HG02870 (cell line): ENCODE results near the gene SH2D5.

ENCODE experiments used
- ATAC-seq: cut with Tn5 transposase; IDR thresholded peaks from one replicate; pipeline ENCODE4 v1.9.1; 2021; ENCODE audit warnings: mild to moderate bottlenecking, moderate library complexity; ENCODE audit not compliant: unreplicated experiment

SH2D5 gene

GRCh38 chr1:20732588-20733359 lies at the start of gene SH2D5:
Gene SH2D5, minus strand, starts transcription at chr1:20732703. Its CDS starts 4,659 bp downstream, at chr1:20728044.
- no peak for ATAC-seq

- ATAC-seq: no peak
Observed at GRCh38 chr1:20775700-20776099, 43.2 kb upstream of the SH2D5 start.

- no peak for ATAC-seq
Observed at GRCh38 chr1:20771780-20772179, 39.3 kb upstream of the SH2D5 start.

GRCh38 chr1:20770314-20771087 lies 38.0 kb upstream of the SH2D5 start:
- ATAC-seq: no peak

GRCh38 chr1:20767271-20767670 lies 34.8 kb upstream of the SH2D5 start:
- ATAC-seq: no peak

- ATAC-seq: no peak
Observed at GRCh38 chr1:20763417-20763816, 30.9 kb upstream of the SH2D5 start.

- ATAC-seq: no peak
Observed at GRCh38 chr1:20760322-20760721, 27.8 kb upstream of the SH2D5 start.

GRCh38 chr1:20753589-20753988 lies 21.1 kb upstream of the SH2D5 start:
- no peak for ATAC-seq

GRCh38 chr1:20751462-20751990 lies 19.0 kb upstream of the SH2D5 start:
- no peak for ATAC-seq

GRCh38 chr1:20742671-20743070 lies 10.2 kb upstream of the SH2D5 start:
- ATAC-seq: no peak

- no peak for ATAC-seq
Observed at GRCh38 chr1:20740781-20741180, 8.3 kb upstream of the SH2D5 start.

GRCh38 chr1:20739225-20739624 lies 6.7 kb upstream of the SH2D5 start:
- no peak for ATAC-seq

GRCh38 chr1:20735581-20736111 lies 3.1 kb upstream of the SH2D5 start:
- ATAC-seq: no peak

- no peak for ATAC-seq
Observed at GRCh38 chr1:20733360-20733975, 965 bp upstream of the SH2D5 start.

- no peak for ATAC-seq
Observed at GRCh38 chr1:20732071-20732587, 374 bp downstream of the SH2D5 start.

GRCh38 chr1:20731057-20731991 lies 1.2 kb downstream of the SH2D5 start:
- ATAC-seq: no peak

GRCh38 chr1:20730690-20731056 lies 1.8 kb downstream of the SH2D5 start:
- no peak for ATAC-seq

- ATAC-seq: no peak
Observed at GRCh38 chr1:20729990-20730689, 2.4 kb downstream of the SH2D5 start.

GRCh38 chr1:20729155-20729931 lies 3.2 kb downstream of the SH2D5 start:
- ATAC-seq: no peak
